IMR-90 (cell line): ENCODE data around the gene FAM186B. TPM values are rescaled to one million over a fixed set of nuclear protein-coding genes. Genes with fewer than 3 reads are reported as not detected.

Source experiments
- ATAC-seq: fragments of 200-7000 bp; cut with Tn5 transposase; 2 replicates; pipeline ENCODE4 v1.9.1; 2020; ENCODE audit warnings: low read depth, mild to moderate bottlenecking, moderate library complexity
- BruUV-seq: library from RNA; stranded (reverse); fragments of 400-500 nt; replicated peaks from 2 replicates; lab custom pipeline; 2021; lab: Mats Ljungman, UMichigan
- CTCF ChIA-PET: fragments of 300-600 bp; formaldehyde crosslinking; extraction: SDS; loops from one replicate; lab custom pipeline; 2021; ENCODE audit warnings: antibody characterized with exemption; lab: Yijun Ruan, JAX
- POLR2A ChIA-PET: fragments of 300-600 bp; sonication (Branson Sonifier 250); formaldehyde crosslinking; loops from one replicate; lab custom pipeline; 2022; ENCODE audit warnings: antibody characterized with exemption; ENCODE audit not compliant: unreplicated experiment; lab: Charles Lee
- DNase-seq: peaks from one replicate; pipeline ENCODE4 v3.0.0; 2013
- H2AFZ ChIP-seq: replicated peaks from 2 replicates; pipeline ENCODE3; 2013; ENCODE audit warnings: low read length, mild to moderate bottlenecking; ENCODE audit not compliant: poor library complexity
- H2AK5ac ChIP-seq: 2 replicates; pipeline ENCODE4 v1.6.1; 2013; ENCODE audit warnings: low read depth, low read length, inconsistent platforms
- H2AK9ac ChIP-seq: replicated peaks from 2 replicates; pipeline ENCODE3; 2013; ENCODE audit warnings: mild to moderate bottlenecking, low read depth, low read length, moderate library complexity; ENCODE audit not compliant: poor library complexity
- H2BK120ac ChIP-seq: 2 replicates; pipeline ENCODE4 v1.6.1; 2013; ENCODE audit warnings: low read depth, low read length, inconsistent platforms
- H2BK15ac ChIP-seq: 3 replicates; pipeline ENCODE4 v1.6.1; 2013; ENCODE audit warnings: low read depth, low read length, inconsistent platforms
- H2BK20ac ChIP-seq: 2 replicates; pipeline ENCODE4 v1.6.1; 2013; ENCODE audit warnings: low read depth, mild to moderate bottlenecking, inconsistent platforms, low read length, moderate library complexity
- H2BK5ac ChIP-seq: 2 replicates; pipeline ENCODE4 v1.6.1; 2013; ENCODE audit warnings: mild to moderate bottlenecking, low read depth, low read length, inconsistent platforms; ENCODE audit not compliant: poor library complexity, severe bottlenecking
- H3K14ac ChIP-seq: replicated peaks from 2 replicates; pipeline ENCODE4 v1.6.1; 2013; ENCODE audit warnings: low read depth, low read length, inconsistent platforms
- H3K18ac ChIP-seq: 2 replicates; pipeline ENCODE4 v1.6.1; 2013; ENCODE audit warnings: low read depth, low read length, control low read depth
- H3K23ac ChIP-seq: 2 replicates; pipeline ENCODE4 v1.6.1; 2013; ENCODE audit warnings: low read depth, low read length, inconsistent platforms
- H3K27ac ChIP-seq: 2 replicates; pipeline ENCODE4 v1.5.1; 2013; ENCODE audit warnings: mild to moderate bottlenecking, control low read depth, low read length; ENCODE audit not compliant: insufficient read depth
- H3K27me3 ChIP-seq: 2 replicates; pipeline ENCODE4 v1.6.1; 2013; ENCODE audit warnings: low read length; ENCODE audit not compliant: control insufficient read depth, insufficient read depth
- H3K36me3 ChIP-seq: 2 replicates; pipeline ENCODE4 v1.6.1; 2013; ENCODE audit warnings: low read length, mixed read lengths; ENCODE audit not compliant: control insufficient read depth, insufficient read depth
- H3K4ac ChIP-seq: 2 replicates; pipeline ENCODE4 v1.6.1; 2013; ENCODE audit warnings: low read depth, low read length, inconsistent platforms
- H3K4me1 ChIP-seq: 2 replicates; pipeline ENCODE4 v1.6.1; 2013; ENCODE audit warnings: low read length, mixed read lengths; ENCODE audit not compliant: control insufficient read depth, insufficient read depth
- H3K4me2 ChIP-seq: 2 replicates; pipeline ENCODE4 v1.6.1; 2013; ENCODE audit warnings: low read depth, mild to moderate bottlenecking, control low read depth, low read length, moderate library complexity
- H3K4me3 ChIP-seq: 2 replicates; pipeline ENCODE4 v1.5.1; 2013; ENCODE audit warnings: low read depth, mild to moderate bottlenecking, control low read depth, low read length, moderate library complexity; ENCODE audit not compliant: insufficient read depth
- H3K56ac ChIP-seq: 2 replicates; pipeline ENCODE4 v1.6.1; 2013; ENCODE audit warnings: low read length, inconsistent platforms; ENCODE audit not compliant: insufficient read depth; ENCODE audit errors: extremely low read depth
- H3K79me1 ChIP-seq, 2 experiments: 2 replicates each; pipeline ENCODE4 v1.6.1; 2013; ENCODE audit warnings: low read length in 2 of 2, inconsistent platforms in 1 of 2, low read depth in 1 of 2
- H3K9ac ChIP-seq: 2 replicates; pipeline ENCODE4 v1.6.1; 2013; ENCODE audit warnings: low read depth, low read length, control low read depth
- H3K9me1 ChIP-seq: 2 replicates; pipeline ENCODE4 v1.6.1; 2013; ENCODE audit warnings: low read length, inconsistent platforms; ENCODE audit not compliant: insufficient read depth
- H3K9me3 ChIP-seq: 2 replicates; pipeline ENCODE4 v1.6.1; 2013; ENCODE audit warnings: low read length; ENCODE audit not compliant: control insufficient read depth, insufficient read depth
- H4K20me1 ChIP-seq: 2 replicates; pipeline ENCODE4 v1.6.1; 2013; ENCODE audit warnings: low read length, inconsistent platforms; ENCODE audit not compliant: insufficient read depth
- H4K5ac ChIP-seq: 2 replicates; pipeline ENCODE4 v1.6.1; 2013; ENCODE audit warnings: mild to moderate bottlenecking, low read depth, low read length, control low read depth
- H4K8ac ChIP-seq, 2 experiments: 2 replicates each; pipeline ENCODE4 v1.6.1; 2013; ENCODE audit warnings: low read depth in 2 of 2, low read length in 2 of 2, control low read depth in 1 of 2, inconsistent platforms in 1 of 2
- H4K91ac ChIP-seq: 2 replicates; pipeline ENCODE4 v1.6.1; 2013; ENCODE audit warnings: low read depth, low read length, inconsistent platforms; ENCODE audit not compliant: insufficient read depth
- BHLHE40 ChIP-seq: fragments of 150-350 bp; IDR thresholded peaks from 2 replicates; pipeline ENCODE4 v1.6.1; 2016; ENCODE audit warnings: mild to moderate bottlenecking, low read depth, low read length
- CEBPB ChIP-seq: IDR thresholded peaks from 2 replicates; pipeline ENCODE4 v1.6.1; 2012; ENCODE audit warnings: low read depth, low read length, improper control_type of control experiment
- CHD1 ChIP-seq: IDR thresholded peaks from 2 replicates; pipeline ENCODE4 v1.6.1; 2012; ENCODE audit warnings: low read depth, low read length, improper control_type of control experiment
- FOS ChIP-seq: fragments of 150-350 bp; IDR thresholded peaks from 2 replicates; pipeline ENCODE4 v1.6.1; 2016; ENCODE audit warnings: low read depth, low read length
- MAFK ChIP-seq: IDR thresholded peaks from 2 replicates; pipeline ENCODE4 v1.6.1; 2012; ENCODE audit warnings: low read depth, low read length, improper control_type of control experiment
- MAZ ChIP-seq: IDR thresholded peaks from 2 replicates; pipeline ENCODE4 v1.6.1; 2012; ENCODE audit warnings: low read depth, mild to moderate bottlenecking, low read length, improper control_type of control experiment, moderate library complexity, borderline replicate concordance
- MXI1 ChIP-seq: IDR thresholded peaks from 2 replicates; pipeline ENCODE4 v1.6.1; 2012; ENCODE audit warnings: low read depth, mild to moderate bottlenecking, low read length, moderate library complexity, borderline replicate concordance
- NFE2L2 ChIP-seq: fragments of 150-350 bp; IDR thresholded peaks from 2 replicates; pipeline ENCODE4 v1.6.1; 2016; ENCODE audit warnings: low read depth, mild to moderate bottlenecking, low read length
- POLR2A ChIP-seq: IDR thresholded peaks from 2 replicates; pipeline ENCODE4 v1.6.1; 2012; ENCODE audit warnings: mild to moderate bottlenecking, low read depth, low read length
- RAD21 ChIP-seq: IDR thresholded peaks from 2 replicates; pipeline ENCODE4 v1.6.1; 2012; ENCODE audit warnings: low read length, improper control_type of control experiment
- RCOR1 ChIP-seq: IDR thresholded peaks from 2 replicates; pipeline ENCODE4 v1.6.1; 2012; ENCODE audit warnings: mild to moderate bottlenecking, low read length, improper control_type of control experiment; ENCODE audit not compliant: insufficient replicate concordance
- RFX5 ChIP-seq: IDR thresholded peaks from 2 replicates; pipeline ENCODE4 v1.8.0; 2012; ENCODE audit warnings: low read depth, mild to moderate bottlenecking, low read length, moderate library complexity
- SMC3 ChIP-seq: fragments of 150-350 bp; IDR thresholded peaks from 2 replicates; pipeline ENCODE4 v1.6.1; 2016; ENCODE audit warnings: low read depth, mild to moderate bottlenecking, antibody characterized with exemption, low read length, moderate library complexity
- WGBS, 2 experiments: methylation state at CpG; one replicate each; pipeline versions ENCODE4 v1.1.5 to v1.1.7; 2013; ENCODE audit warnings: missing lambda C conversion rate in 2 of 2; ENCODE audit not compliant: insufficient read length in 1 of 2; ENCODE audit errors: extremely low coverage in 2 of 2; 5-methylcytosine and 5-hydroxymethylcytosine counted together
- dilution Hi-C: fragments of 300-500 bp; cut with HindIII; formaldehyde crosslinking; loops from one replicate; pipeline ENCODE4 v1.14.3; 2018; ENCODE audit warnings: low sequenced_read_pairs; ENCODE audit not compliant: unreplicated experiment
- in situ Hi-C: fragments of 300-500 bp; cut with MboI; formaldehyde crosslinking; loops from 3 replicates; pipeline ENCODE4 v1.14.3; 2019; ENCODE audit warnings: low sequenced_read_pairs, inconsistent platforms, mixed read lengths
- intact Hi-C: fragments of 100-400 bp; cut with micrococcal nuclease; formaldehyde crosslinking; loops from 2 replicates; pipeline ENCODE4 v1.10.0; 2022
- polyA plus RNA-seq, 3 experiments: library from polyadenylated mRNA; depleted of rRNA; stranded (reverse); fragments of >200 nt; gene quantifications; 2 replicates each; pipeline ENCODE4 v1.2.3, GENCODE V29; 2012; ENCODE audit warnings: low replicate concordance in 1 of 3
- total RNA-seq: library from RNA; depleted of rRNA; stranded (reverse); fragments of >200 nt; gene quantifications from 2 replicates; pipeline ENCODE4 v1.2.3, GENCODE V29; 2012
- TF ChIP-seq, protein P1 (sequence below): fragments of 150-350 bp; IDR thresholded peaks from 2 replicates; pipeline ENCODE4 v1.6.1; 2016; ENCODE audit warnings: low read depth, mild to moderate bottlenecking, low read length, moderate library complexity, borderline replicate concordance
- TF ChIP-seq, protein P2 (sequence below): fragments of 150-350 bp; IDR thresholded peaks from 2 replicates; pipeline ENCODE4 v1.6.1; 2017; ENCODE audit warnings: mild to moderate bottlenecking, antibody characterized with exemption, low read length, low read depth
- TF ChIP-seq, protein P3 (sequence below): conservative IDR thresholded peaks from 2 replicates; pipeline ENCODE4 v1.5.1; 2012; ENCODE audit warnings: mild to moderate bottlenecking, low read depth, low read length, improper control_type of control experiment

FAM186B gene
- total and polyA plus RNA-seq, 2 of the 4 experiments (the other 2 are of a cell fraction), result 0.10 to 0.18 TPM

DNA sequence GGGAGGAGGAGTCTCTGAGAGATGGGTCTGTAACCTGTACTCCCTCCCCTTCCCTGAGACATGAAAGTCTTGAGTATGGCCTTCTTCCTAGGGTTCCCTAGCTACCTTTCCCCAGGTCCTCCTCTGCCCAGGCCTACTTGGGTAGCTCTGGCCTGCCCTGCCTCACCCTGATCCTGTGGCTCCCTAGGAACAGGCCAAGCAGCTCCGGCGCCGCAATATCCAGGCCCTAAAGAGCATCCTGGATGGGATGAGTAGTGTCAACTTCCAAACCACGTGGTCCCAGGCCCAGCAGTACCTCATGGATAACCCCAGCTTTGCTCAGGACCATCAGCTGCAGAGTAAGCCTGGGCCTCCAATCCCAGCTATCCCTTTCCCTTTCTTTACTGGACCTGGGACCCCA lies 30.2 kb upstream of the FAM186B start:
- Histone ChIP-seq H3K27me3 (no peaks in the 10 kb centered on the region), H3K4ac (no peak overlapping the region), H4K91ac (no peak overlapping the region), H2AK5ac (no peak overlapping the region), H2BK15ac (no peak overlapping the region), H3K9me3 (no peaks in the 10 kb centered on the region), H2BK120ac (no peak overlapping the region), H2AFZ (no peak overlapping the region), H3K18ac (no peak overlapping the region), H3K9ac (no peak overlapping the region), H3K14ac (no peak overlapping the region), H2AK9ac (no peak overlapping the region), H3K36me3 (peaks cover 19% of the 10 kb centered on the region), H3K4me3 (no peak overlapping the region), H3K27ac (no peak overlapping the region), H3K23ac (no peak overlapping the region), H2BK5ac (no peak overlapping the region), H4K8ac (no peak overlapping the region), H2BK20ac (no peak overlapping the region), H3K4me1 (peaks cover 5% of the 10 kb centered on the region; the same call in 1 of the 2 replicates), H4K20me1 (peaks cover 3% of the 10 kb centered on the region; the same call in 1 of the 2 replicates), H3K56ac (no peak overlapping the region), H4K5ac (no peak overlapping the region), H3K4me2 (no peak overlapping the region), H3K79me1 (no peaks in the 10 kb centered on the region; a peak in 1 of 4 replicates), H3K9me1 (no peaks in the 10 kb centered on the region)
- WGBS, 2 experiments, result no CpG with 5 or more reads among the region's 4 CpGs
- TF ChIP-seq BHLHE40, result no peak
- TF ChIP-seq MAZ, result no peak
- TF ChIP-seq RCOR1, result no peak
- no peak for TF ChIP-seq CEBPB
- TF ChIP-seq POLR2A, result no peak
- no peak for TF ChIP-seq RFX5
- TF ChIP-seq, protein P1, sequence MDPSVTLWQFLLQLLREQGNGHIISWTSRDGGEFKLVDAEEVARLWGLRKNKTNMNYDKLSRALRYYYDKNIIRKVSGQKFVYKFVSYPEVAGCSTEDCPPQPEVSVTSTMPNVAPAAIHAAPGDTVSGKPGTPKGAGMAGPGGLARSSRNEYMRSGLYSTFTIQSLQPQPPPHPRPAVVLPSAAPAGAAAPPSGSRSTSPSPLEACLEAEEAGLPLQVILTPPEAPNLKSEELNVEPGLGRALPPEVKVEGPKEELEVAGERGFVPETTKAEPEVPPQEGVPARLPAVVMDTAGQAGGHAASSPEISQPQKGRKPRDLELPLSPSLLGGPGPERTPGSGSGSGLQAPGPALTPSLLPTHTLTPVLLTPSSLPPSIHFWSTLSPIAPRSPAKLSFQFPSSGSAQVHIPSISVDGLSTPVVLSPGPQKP, result no peak
- no peak for TF ChIP-seq FOS
- no peak for TF ChIP-seq RAD21
- TF ChIP-seq MXI1, result no peak
- no peak for TF ChIP-seq MAFK
- TF ChIP-seq CHD1, result no peak
- no peak for TF ChIP-seq NFE2L2
- TF ChIP-seq, protein P2, sequence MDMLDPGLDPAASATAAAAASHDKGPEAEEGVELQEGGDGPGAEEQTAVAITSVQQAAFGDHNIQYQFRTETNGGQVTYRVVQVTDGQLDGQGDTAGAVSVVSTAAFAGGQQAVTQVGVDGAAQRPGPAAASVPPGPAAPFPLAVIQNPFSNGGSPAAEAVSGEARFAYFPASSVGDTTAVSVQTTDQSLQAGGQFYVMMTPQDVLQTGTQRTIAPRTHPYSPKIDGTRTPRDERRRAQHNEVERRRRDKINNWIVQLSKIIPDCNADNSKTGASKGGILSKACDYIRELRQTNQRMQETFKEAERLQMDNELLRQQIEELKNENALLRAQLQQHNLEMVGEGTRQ, result no peak
- no peak for TF ChIP-seq SMC3
- TF ChIP-seq, protein P3, sequence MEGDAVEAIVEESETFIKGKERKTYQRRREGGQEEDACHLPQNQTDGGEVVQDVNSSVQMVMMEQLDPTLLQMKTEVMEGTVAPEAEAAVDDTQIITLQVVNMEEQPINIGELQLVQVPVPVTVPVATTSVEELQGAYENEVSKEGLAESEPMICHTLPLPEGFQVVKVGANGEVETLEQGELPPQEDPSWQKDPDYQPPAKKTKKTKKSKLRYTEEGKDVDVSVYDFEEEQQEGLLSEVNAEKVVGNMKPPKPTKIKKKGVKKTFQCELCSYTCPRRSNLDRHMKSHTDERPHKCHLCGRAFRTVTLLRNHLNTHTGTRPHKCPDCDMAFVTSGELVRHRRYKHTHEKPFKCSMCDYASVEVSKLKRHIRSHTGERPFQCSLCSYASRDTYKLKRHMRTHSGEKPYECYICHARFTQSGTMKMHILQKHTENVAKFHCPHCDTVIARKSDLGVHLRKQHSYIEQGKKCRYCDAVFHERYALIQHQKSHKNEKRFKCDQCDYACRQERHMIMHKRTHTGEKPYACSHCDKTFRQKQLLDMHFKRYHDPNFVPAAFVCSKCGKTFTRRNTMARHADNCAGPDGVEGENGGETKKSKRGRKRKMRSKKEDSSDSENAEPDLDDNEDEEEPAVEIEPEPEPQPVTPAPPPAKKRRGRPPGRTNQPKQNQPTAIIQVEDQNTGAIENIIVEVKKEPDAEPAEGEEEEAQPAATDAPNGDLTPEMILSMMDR, result no peak
- ChIA-PET CTCF (no interaction called here), POLR2A (interaction anchor here (0.6 kb wide), 1 partner anchor 10 kb away, joined by 4 read pairs; no protein-coding TSS in a partner anchor)
- in situ Hi-C loops (no loop called here), dilution Hi-C loops (no loop called here), intact Hi-C loops (loop anchor here (2.0 kb wide), 2 partner anchors 71 to 127 kb away; partner anchors contain the start of gene FMNL3)
- ATAC-seq (no peak), DNase-seq (no peak)
- BruUV-seq, result no TSS peak
